GM19035 (cell line): ENCODE results near the gene TRAPPC8.
"Not testable (repeated sequence)": the region's sequence is repeated elsewhere in the genome, so short reads cannot be mapped to it uniquely, and the experiment has no call there.

Source experiments
- ATAC-seq: cut with Tn5 transposase; IDR thresholded peaks from one replicate; pipeline ENCODE4 v1.9.1; 2021; ENCODE audit not compliant: unreplicated experiment

Gene TRAPPC8

DNA sequence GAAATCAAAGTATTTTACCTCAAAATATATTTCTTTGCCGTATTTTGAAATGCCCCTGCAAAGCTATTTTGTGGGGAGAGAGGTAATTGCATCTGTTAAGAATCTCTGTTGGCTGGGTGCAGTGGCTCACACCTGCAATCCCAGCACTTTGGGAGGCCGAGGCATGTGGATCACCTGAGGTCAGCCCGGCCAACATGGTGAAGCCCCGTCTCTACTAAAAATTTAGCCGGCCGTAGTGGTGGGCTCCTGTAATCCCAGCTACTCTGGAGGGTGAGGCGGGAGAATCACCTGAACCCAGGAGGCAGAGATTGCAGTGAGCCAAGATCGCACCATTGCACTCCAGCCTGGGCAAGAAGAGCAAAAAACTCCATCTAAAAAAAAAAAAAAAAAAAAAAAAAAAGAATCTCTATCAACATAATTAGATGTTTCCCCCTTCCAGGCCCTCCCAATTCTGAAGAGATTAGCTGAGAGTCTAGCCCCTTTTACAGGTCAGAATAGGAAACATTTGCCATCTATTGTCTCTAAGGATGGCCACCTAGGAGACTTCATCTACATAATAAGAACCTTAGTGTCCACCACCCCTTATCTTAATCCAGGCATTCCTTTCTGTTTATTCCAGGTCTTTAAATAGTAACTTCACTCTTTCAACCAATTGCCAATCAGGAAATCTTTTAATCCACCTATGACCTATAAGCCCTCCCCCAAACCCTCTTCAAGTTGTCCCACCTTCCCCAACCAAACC, 3.5 kb upstream of the TRAPPC8 start:
- ATAC-seq = no peak

DNA sequence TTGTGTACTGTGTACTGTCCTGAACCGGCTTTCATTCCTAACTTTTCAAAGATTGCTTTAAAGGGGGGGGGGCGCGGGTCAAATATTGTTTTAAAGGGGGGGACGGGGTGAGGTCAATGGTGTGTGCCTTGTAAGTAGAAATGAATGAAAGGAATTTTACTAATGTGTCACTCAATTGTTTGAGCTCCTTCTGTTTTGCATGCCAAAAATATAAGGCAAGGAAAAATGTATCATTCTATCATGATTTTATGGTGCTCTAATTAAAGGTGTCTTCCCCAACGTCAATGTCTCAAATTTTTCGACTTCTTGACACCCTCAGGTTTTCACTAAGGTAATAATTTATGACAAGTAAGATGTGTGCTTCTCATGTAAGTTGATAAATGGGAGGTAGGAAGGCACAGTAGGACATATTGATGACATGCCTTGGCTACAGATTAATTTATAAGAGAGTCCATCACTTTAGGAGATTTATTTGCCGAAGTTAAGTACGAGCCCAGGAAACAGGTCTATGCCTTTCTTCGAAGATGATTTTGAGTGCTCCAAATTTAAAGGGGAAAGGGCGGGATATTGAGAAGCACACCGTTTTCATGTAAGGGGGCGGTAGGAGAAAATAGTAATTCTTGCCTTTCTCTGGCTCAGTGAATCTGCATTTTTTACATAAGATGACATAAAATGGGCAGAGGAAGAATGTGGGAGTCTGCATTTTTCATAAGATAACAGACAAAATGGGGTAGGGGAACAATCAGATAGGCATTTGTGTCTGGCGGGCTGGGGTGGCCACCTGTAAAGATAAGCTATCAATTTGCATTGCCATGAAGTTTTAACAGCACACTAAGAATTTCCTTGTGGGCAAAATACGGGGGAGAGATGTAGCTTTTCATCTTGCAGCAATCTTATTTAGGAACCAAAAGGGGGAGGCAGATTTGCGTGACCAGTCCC, 1.2 kb upstream of the TRAPPC8 start:
- no peak for ATAC-seq

DNA sequence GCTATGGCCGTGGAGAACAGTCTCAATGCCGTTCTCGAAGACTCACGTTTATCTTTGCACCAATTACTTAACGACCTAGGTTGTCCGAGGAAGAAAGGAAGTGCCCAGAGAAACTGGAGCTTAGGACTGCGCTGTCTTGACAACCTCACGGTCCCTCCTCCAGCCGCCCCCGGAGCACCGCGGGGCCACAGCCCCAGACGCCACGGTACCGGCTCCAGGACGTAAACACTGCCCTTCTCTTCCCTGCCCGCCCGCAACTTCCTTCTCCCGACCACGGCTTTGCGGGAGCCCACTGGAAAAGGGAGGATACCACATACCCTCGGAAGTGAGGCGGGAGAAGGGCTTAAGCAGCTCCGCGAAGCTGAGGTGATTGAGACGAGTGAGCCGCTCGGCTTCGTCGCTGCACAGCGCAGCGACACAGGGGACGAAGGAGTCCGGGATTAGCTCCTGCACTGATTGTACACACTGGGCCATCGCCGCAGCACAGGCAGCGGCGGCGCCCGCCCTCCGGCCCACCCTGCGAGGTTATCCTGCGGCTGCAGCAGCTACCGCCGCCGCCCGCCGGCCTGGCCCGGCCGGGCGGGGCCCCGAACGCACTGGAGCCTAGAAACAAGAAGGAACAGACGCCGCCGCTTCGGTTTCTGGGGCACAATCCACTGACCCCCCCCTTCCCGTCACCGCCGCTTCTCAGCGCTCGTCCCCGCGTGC, 483 bp downstream of the TRAPPC8 start:
- ATAC-seq = peak; percentile 37

DNA sequence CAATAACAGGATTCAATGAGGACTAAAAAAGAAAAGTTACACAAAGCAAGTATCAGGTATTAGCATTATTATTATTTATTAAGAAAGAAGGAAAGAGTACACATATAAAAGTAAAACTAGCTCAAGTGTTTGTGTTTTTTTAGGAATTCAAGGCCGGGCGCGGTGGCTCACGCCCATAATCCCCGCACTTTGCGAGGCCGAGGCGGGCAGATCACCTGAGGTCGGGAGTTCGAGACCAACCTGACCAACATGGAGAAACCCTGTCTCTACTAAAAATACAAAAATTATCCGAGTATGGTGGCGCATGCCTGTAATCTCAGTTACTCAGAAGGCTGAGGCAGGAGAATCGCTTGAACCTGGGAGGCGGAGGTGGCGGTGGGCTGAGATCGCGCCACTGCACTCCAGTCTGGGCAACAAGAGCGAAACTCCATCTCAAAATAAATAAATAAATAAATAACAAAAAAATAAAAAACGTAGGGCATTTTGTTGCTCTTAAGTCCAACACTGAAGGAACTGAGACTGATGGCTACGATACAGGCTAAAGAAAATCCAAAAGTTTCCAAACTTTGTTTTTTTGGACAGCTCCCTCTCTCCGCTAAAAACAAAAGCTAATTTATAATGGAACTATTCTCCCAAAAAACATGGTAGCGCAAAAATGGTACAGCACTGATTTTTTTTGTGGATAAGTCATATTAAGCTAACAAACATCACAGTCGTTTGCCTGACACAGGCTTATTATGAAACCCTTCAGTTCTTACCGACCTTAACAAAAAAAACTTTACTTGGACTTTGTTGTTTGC, 1.7 kb downstream of the TRAPPC8 start:
- ATAC-seq = no peak

DNA sequence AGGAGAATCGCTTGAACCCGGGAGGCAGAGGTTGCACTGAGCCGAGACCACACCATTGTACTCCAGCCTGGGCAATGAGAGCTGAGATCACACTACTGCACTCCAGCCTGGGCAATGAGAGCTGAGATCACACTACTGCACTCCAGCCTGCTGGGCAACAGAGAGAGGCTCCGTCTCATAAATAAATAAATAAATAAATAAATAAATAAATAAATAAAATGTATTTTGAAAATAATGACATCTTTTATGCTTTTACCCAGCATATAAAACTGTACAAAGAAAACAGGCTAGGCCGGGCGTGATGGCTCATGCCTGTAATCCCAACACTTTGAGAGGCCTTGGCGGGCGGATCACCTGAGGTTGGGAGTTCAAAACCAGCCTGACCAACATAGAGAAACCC, 8.2 kb downstream of the TRAPPC8 start:
- not testable (repeated sequence) for ATAC-seq

DNA sequence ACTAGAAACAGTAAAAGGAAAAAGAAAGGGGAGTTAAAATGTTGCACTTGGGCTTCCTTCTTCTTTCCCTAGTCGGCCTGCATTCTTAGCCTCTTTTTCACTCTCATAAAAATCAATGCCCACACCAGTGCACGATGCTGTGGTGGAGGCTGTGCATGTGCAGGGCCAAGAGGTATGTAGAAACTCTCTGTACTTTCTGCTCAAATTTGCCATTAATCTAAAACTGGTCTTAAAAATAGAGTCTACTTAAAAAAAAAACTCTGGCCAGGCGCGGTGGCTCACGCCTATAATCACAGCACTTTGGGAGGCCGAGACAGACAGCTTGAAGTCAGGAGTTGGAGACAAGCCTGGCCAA, 11.1 kb downstream of the TRAPPC8 start:
- no peak for ATAC-seq

DNA sequence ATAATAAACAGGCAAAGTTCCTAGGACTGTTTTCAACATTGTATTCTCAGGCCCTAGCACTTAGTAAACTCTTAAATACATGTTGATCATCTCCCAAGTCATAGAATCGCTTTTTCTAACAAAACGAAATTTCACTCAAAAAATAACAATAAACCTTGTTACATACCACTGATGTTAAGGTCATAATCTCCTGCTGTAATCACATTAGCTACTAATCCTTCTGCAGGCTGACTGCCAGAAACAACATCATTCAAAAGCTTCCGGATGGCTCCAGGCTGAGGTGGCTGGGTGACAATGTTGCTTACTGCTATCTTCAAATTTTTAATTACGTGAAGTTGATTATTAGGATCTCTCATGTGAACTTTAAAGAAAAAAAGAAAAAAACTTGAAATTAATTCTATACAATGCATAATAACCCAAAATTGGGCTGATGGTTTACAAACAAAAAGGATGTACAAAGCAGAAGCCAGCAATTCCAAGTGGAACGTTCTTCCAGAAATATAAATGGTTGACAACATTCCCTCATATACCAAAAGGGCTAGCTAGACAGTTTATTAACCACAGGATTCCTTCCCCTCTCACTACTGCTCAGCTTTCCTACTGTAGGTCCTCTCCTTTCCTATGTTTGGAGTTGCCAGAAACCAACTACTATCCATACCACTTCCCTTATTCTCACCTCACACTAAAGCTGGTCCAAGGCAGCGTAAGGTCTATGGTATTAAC, 11.6 kb downstream of the TRAPPC8 start:
- no peak for ATAC-seq

DNA sequence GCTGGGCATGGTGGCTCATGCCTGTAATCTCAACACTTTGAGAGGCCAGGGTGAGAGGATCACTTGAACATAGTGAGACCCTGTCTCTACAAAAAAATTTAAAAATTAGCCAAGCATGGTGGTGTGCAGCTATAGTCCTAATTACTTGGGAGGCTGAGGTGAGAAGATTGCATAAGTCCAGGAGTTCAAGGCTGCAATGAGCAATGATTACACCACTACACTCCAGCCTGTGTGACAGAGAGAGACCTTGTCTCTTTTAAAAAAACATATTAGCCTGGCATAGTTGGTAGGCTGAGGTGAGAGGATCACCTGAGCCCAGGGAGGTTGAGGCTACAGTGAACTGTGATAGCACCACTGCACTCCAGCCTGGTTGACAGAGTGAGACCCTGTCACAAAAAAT, 13.7 kb downstream of the TRAPPC8 start:
- no peak for ATAC-seq

DNA sequence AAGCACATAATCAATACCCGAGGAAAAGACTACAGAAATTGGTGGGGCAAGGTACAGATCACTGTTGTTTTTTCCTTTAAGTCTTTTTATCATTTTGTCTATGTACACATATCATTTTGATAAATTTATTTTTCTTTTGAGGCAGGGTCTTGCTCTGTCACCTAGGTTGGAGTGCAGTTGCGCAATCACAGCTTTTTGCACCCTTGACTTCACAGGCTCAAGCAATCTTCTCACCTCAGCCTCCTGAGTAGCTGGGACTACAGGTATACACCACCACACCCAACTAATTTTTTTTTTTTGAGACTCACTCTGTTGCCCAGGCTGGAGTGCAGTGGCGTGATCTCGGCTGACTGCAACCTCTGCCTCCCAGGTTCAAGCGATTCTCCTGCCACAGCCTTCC, 15.9 kb downstream of the TRAPPC8 start:
- ATAC-seq = not testable (repeated sequence)

DNA sequence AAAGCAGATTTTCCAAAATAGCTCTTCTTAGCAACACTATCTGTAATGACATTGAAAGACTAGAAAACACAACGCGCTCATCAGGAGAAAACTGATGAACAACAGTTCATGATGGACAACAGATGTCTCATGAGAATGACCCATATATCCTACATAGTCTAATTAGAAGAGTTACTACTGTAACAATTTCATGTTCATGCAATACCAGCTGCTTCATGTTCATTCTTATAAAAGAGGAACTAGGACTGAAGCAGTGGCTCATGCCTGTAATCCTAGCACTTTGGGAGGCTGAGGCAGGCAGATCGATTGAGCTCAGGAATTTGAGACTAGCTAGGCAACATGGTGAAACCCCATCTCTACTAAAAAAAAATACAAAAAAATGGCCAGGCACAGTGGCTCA, 22.7 kb downstream of the TRAPPC8 start:
- no peak for ATAC-seq

DNA sequence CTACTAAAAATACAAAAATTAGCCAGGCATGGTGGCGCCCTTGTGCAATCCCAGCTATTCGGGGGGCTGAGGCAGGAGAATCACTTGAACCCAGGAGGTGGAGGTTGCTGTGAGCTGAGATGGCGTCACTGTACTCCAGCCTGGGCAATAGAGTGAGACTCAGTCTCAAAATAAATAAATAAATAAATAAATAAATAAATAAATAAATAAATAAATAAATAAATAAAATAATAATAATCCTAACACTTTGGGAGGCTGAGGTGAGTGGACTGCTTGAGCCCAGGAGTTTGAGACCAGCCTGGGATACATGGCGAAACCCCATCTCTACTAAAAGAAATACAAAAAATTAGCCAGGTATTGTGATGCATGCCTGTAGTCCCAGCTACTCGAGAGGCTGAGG, 23.6 kb downstream of the TRAPPC8 start:
- not testable (repeated sequence) for ATAC-seq

DNA sequence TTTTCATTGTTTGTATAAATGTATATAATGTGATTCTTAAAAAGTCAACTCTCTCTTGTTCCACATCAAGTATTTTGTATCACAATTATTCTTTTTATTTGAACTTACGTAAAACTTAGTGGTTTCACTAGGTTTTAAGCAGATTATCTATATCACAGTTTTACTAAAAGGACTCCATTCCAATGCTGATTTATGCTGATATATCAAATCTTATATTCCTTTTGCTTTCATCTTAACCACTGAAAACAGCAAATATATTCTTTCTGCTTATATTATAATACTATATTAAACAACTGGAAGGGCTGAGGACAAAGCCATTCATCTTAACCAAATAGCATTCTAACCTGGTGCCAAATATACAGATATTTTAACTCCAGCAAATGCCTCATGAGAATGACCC, 24.2 kb downstream of the TRAPPC8 start:
- ATAC-seq = no peak

DNA sequence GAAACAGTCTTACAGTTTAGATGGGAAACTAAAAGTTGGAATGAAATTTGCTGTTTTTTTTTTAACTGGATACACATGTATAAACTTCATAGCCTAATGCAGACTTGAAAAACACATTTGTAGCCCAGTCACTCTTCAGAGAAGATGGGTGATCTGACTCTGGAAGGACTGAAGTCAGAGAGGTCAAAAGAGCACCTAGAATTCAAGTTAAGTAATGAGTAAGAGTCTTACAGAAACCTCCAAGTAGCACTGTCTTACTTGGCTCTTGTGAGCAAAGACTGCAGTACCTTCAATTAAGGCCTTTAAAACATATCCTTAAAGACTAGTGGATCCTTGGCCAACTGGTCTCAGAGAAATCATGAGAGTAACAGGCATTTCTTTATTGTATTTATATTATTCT, 41.9 kb downstream of the TRAPPC8 start:
- ATAC-seq = no peak

DNA sequence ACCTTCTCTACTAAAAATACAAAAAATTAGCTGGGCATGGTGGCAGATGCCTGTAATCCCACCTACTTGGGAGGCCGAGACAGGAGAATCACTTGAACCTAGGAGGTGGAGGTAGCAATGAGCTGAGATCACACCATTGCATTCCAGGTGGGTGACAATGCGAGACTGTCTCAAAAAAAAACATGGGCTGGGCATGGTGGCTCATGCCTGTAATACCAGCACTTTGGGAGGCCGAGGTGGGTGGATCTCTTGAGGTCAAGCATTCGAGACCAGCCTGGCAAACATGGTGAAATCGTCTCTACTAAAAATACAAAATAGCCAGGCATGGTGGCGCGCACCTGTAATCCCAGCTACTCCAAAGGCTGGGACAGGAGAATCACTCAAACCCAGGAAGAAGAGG, 43.2 kb downstream of the TRAPPC8 start:
- ATAC-seq = not testable (repeated sequence)

DNA sequence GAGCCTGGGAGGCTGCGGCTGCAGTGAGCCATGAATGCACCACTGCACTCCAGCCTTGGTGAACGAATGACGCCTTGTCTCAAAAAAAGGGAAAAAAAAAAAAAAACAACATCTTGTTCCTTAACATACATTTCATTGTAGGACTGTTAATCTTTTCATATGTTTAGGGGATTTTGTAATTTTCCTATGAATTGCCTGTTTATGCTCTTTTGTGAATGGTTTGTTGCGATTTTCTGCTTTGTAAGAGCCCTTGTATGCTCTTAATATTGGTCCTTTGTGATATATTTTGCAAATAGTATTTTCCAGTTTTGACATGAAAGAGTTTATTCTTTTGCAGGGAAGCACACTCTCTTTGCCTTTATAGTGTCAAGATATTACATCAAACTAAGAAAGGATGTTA, 50.0 kb downstream of the TRAPPC8 start:
- no peak for ATAC-seq

DNA sequence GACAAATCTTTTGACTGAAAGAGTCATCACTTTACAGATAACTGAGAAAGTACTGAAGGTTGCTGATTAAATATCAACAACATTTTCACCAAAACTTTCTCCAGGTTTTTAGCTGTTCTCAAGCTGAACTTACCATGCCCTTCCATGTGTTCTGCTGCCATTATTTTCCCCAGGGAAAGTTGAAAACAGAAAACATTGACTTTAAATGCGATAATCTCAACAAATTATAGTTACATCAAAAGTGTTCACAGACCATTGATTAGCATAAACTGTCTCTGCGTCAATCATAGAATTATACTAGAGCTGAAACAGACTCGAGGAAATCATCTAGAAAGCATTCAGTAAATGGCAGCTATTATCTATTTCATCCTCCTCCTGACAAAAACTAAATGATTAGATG, 51.4 kb downstream of the TRAPPC8 start:
- ATAC-seq = no peak

DNA sequence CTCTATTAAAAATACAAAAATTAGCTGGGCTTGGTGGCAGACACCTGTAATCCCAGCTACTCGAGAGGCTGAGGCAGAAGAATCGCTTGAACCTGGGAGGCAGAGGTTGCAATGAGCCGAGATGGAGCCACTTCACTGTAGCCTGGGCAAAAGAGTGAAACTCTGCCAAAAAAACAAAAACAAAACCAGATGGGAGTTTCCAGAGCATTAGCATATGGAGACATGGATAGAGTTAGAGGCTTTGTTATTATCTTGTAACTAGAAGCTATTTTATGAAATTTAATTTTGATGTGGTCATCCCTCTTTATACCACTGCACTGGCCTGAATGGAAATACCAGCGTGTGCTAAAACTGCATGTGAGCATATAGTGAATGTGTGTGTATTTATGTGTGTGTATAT, 58.9 kb downstream of the TRAPPC8 start:
- no peak for ATAC-seq

DNA sequence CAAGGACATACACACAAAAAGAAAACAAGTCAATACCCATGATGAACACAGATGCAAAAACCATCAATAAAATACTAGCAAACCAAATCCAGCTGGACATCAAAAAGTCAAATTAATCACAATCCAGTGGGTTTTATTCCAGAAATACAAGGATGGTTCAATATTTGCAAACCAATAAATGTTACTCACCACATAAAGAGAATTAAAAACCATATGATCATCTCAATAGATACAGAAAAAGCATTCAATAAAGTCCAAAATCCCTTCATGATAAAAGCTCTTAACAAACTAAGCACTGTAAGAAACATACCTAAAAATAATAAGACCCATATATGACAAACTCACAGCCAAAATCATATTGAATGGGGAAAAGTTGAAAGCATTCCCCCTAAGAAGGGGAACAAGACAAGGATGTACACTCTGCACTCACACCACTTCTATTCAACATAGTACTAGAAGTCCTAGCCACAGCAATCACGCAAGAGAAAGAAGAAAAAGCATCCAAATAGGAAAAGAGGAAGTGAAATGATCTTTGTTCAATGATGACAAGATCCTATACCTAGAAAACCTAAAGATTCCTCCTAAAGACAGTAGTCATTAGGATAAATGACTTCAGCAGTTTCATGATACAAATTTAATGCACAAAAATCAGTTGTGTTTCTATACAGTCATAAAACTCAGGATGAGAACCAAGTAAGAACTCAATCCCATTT, 62.6 kb downstream of the TRAPPC8 start:
- ATAC-seq = no peak

DNA sequence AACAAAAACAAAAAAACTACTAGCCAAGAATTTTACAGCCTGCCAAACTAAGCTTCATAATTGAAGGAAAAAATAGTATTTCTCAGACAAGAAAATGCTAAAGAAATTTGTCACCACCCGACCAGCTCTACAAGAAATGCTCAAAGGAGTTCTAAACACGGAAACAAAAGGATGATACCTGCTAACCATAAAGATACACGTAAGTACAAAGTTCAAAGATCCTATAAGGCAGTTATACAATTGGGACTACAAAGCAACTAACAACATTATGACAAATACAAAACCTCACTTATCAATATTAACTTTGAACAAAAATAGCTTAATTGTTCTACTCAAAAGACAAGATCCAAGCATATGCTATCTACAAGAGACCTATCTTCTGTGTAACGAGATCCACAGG, 64.6 kb downstream of the TRAPPC8 start:
- ATAC-seq = no peak

DNA sequence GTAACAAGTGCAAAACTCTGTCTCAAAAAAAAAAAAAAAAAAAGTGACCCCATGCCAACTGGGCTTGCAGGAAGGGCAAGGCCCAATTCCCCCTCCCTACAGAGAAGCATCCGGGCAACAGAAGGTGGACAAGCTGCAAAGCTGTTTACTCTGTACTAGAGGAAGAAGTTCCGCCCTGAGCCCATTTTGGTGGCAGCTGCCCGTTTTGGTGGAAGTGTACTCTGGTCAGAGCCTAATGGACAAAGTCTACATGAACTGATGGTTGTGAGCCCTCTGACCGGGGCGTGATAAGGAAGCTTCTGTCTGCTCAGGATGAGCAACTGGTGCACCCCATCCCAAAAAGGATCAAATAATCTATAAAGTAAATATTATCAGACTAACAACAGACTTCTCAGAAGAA, 65.0 kb downstream of the TRAPPC8 start:
- ATAC-seq = no peak
